CD14-positive monocyte (primary cell): ENCODE results near the gene PRKN. TPM values are rescaled to one million over a fixed set of nuclear protein-coding genes. Genes with fewer than 3 reads are reported as not detected.
A peak's percentile ranks its signal among the peaks of the same experiment; 100 is the strongest.

Experiments used
- DNase-seq, 3 donors: peaks; one replicate each; pipeline ENCODE4 v3.0.0-alpha.2; 2011 to 2022
- H2AFZ ChIP-seq: 2 replicates; pipeline ENCODE4 v1.6.0; 2012; ENCODE audit warnings: mild to moderate bottlenecking, low read depth, low read length, inconsistent platforms; ENCODE audit not compliant: insufficient read depth, poor library complexity, severe bottlenecking
- H3K27ac ChIP-seq, 2 donors: 1 replicate in 1 of 2; 2 replicates in 1 of 2; pipeline ENCODE4 v1.5.1; 2012 to 2013; ENCODE audit warnings: low read length in 2 of 2, control low read depth in 1 of 2, inconsistent platforms in 1 of 2, low read depth in 1 of 2, mild to moderate bottlenecking in 1 of 2
- H3K27me3 ChIP-seq, 2 donors: one replicate each; pipeline versions ENCODE4 v1.6.0 to v1.6.1; 2011 to 2013; ENCODE audit warnings: low read length in 2 of 2; ENCODE audit not compliant: control insufficient read depth in 2 of 2, insufficient read depth in 2 of 2
- H3K36me3 ChIP-seq, 2 donors: replicated peaks in 1 of 2; 1 replicate in 1 of 2; 2 replicates in 1 of 2; pipeline versions ENCODE4 v1.5.1 to v1.6.1; 2012 to 2013; ENCODE audit warnings: low read length in 2 of 2, control low read depth in 1 of 2, inconsistent platforms in 1 of 2, mild to moderate bottlenecking in 1 of 2; ENCODE audit not compliant: insufficient read depth in 2 of 2, control insufficient read depth in 1 of 2
- H3K4me1 ChIP-seq, 2 donors: 1 replicate in 1 of 2; 2 replicates in 1 of 2; pipeline versions ENCODE4 v1.5.1 to v1.6.1; 2012 to 2013; ENCODE audit warnings: low read length in 2 of 2, control low read depth in 1 of 2, inconsistent platforms in 1 of 2, mild to moderate bottlenecking in 1 of 2, moderate library complexity in 1 of 2; ENCODE audit not compliant: insufficient read depth in 2 of 2, control insufficient read depth in 1 of 2
- H3K4me2 ChIP-seq: replicated peaks from 2 replicates; pipeline ENCODE3; 2012; ENCODE audit warnings: low read length, moderate library complexity, mild to moderate bottlenecking; ENCODE audit not compliant: poor library complexity, severe bottlenecking; ENCODE audit errors: extremely low read depth
- H3K4me3 ChIP-seq, 3 experiments: fragments of 200-600 bp in 1 of 3; sonication (generic) in 1 of 3; replicated peaks in 1 of 3; 1 replicate in 2 of 3; 2 replicates in 1 of 3; pipeline ENCODE4 v1.5.1; 2011 to 2013; ENCODE audit warnings: low read length in 3 of 3, mild to moderate bottlenecking in 3 of 3, control low read depth in 2 of 3, low read depth in 2 of 3, inconsistent platforms in 1 of 3, moderate library complexity in 1 of 3
- H3K79me2 ChIP-seq: 2 replicates; pipeline ENCODE4 v1.6.0; 2012; ENCODE audit warnings: mild to moderate bottlenecking, control low read depth, inconsistent platforms, low read length, moderate library complexity; ENCODE audit not compliant: insufficient read depth
- H3K9ac ChIP-seq: 2 replicates; pipeline ENCODE4 v1.6.0; 2017; ENCODE audit warnings: low read length, mild to moderate bottlenecking; ENCODE audit not compliant: insufficient read depth, poor library complexity, severe bottlenecking
- H3K9me3 ChIP-seq, 2 donors: replicated peaks in 1 of 2; 1 replicate in 1 of 2; 2 replicates in 1 of 2; pipeline versions ENCODE4 v1.5.1 to v1.6.1; 2012 to 2013; ENCODE audit warnings: low read length in 2 of 2, control low read depth in 1 of 2; ENCODE audit not compliant: control insufficient read depth in 1 of 2, insufficient read depth in 1 of 2
- H4K20me1 ChIP-seq: 2 replicates; pipeline ENCODE4 v1.6.0; 2012; ENCODE audit warnings: mild to moderate bottlenecking, low read length, control low read depth, moderate library complexity; ENCODE audit not compliant: insufficient read depth
- H3K27ac Mint-ChIP-seq, 7 donors: one replicate each; pipeline ENCODE4 v1.8.0; 2020; ENCODE audit warnings: mild to moderate bottlenecking in 7 of 7, mixed read lengths in 7 of 7, moderate library complexity in 6 of 7, inconsistent platforms in 2 of 7
- H3K27me3 Mint-ChIP-seq, 3 donors: one replicate each; pipeline ENCODE4 v1.8.0; 2021 to 2022; ENCODE audit warnings: low read depth in 3 of 3, mild to moderate bottlenecking in 3 of 3, mixed read lengths in 3 of 3, moderate library complexity in 3 of 3, inconsistent platforms in 1 of 3
- H3K36me3 Mint-ChIP-seq, 2 donors: one replicate each; pipeline ENCODE4 v1.8.0; 2020; ENCODE audit warnings: mixed read lengths in 2 of 2, inconsistent platforms in 1 of 2, mild to moderate bottlenecking in 1 of 2
- H3K4me1 Mint-ChIP-seq: one replicate; pipeline ENCODE4 v1.8.0; 2020; ENCODE audit warnings: mild to moderate bottlenecking, mixed read lengths
- H3K4me3 Mint-ChIP-seq, 2 donors: one replicate each; pipeline ENCODE4 v1.8.0; 2020; ENCODE audit warnings: mild to moderate bottlenecking in 2 of 2, mixed read lengths in 2 of 2, moderate library complexity in 1 of 2
- H3K9me3 Mint-ChIP-seq, 7 donors: one replicate each; pipeline ENCODE4 v1.8.0; 2020 to 2022; ENCODE audit warnings: mixed read lengths in 7 of 7, mild to moderate bottlenecking in 6 of 7, moderate library complexity in 6 of 7, inconsistent platforms in 2 of 7
- WGBS: methylation state at CpG from one replicate; pipeline ENCODE4 v1.1.5; 2013; ENCODE audit warnings: missing lambda C conversion rate; ENCODE audit not compliant: insufficient coverage; 5-methylcytosine and 5-hydroxymethylcytosine counted together
- intact Hi-C, 2 donors: fragments of 100-400 bp; cut with micrococcal nuclease; formaldehyde crosslinking; loops; one replicate each; pipeline versions ENCODE4 v1.15.0 to v1.15.1; 2023
- polyA plus RNA-seq, 3 donors: library from polyadenylated mRNA; depleted of rRNA in 1 of 3; unstranded in 2 of 3; stranded (reverse) in 1 of 3; fragments of 300-500 nt in 2 of 3; fragments of >200 nt in 1 of 3; fragmentation: Illumina TruSeq in 2 of 3; gene quantifications; 1 replicate in 2 of 3; 2 replicates in 1 of 3; pipeline ENCODE4 v1.2.3, GENCODE V29; 2012 to 2021
- TF ChIP-seq, protein P1 (sequence below): fragments of 200-600 bp; IDR thresholded peaks from one replicate; pipeline ENCODE4 v1.8.0; 2022; ENCODE audit warnings: antibody characterized with exemption, mild to moderate bottlenecking

Gene PRKN
- polyA plus RNA-seq, 3 donors, result 0.19 to 0.21 TPM; not detected in 1

- Histone ChIP-seq H3K9me3 (no peaks in the 10 kb centered on the region), H3K27ac (peak overlapping the region in 1 of 2 donors; percentile 76), H3K36me3 (no peaks in the 10 kb centered on the region), H3K9ac (no peak overlapping the region), H3K4me3 (peak overlapping the region in 1 of 3 experiments; percentile 2), H4K20me1 (no peaks in the 10 kb centered on the region), H3K4me1 (peaks cover 42 to 49% of the 10 kb centered on the region in 2 donors), H3K4me2 (peak overlapping the region; percentile 27), H2AFZ (no peak overlapping the region), H3K79me2 (no peaks in the 10 kb centered on the region), H3K27me3 (no peaks in the 10 kb centered on the region)
- DNase-seq, result peak; percentile 17 to 37 (median 27)
- H3K4me1 Mint-ChIP-seq, result peaks cover 39% of the 10 kb centered on the region
- peak overlapping the region; percentile 74 to 93 (median 87) for H3K27ac Mint-ChIP-seq
- intact Hi-C loops, result no loop called here
- H3K4me3 Mint-ChIP-seq, result peak overlapping the region in 1 of 2 donors; percentile 64
- H3K27me3 Mint-ChIP-seq, result peaks cover 0 to 1% (median 1%) of the 10 kb centered on the region in 3 donors
- peaks cover 0 to 4% of the 10 kb centered on the region in 2 donors for H3K36me3 Mint-ChIP-seq
- peaks cover 3 to 7% (median 4%) of the 10 kb centered on the region in 7 donors for H3K9me3 Mint-ChIP-seq
- WGBS, result 13% methylated on average over 3 of the region's 5 CpGs
- TF ChIP-seq, protein P1, sequence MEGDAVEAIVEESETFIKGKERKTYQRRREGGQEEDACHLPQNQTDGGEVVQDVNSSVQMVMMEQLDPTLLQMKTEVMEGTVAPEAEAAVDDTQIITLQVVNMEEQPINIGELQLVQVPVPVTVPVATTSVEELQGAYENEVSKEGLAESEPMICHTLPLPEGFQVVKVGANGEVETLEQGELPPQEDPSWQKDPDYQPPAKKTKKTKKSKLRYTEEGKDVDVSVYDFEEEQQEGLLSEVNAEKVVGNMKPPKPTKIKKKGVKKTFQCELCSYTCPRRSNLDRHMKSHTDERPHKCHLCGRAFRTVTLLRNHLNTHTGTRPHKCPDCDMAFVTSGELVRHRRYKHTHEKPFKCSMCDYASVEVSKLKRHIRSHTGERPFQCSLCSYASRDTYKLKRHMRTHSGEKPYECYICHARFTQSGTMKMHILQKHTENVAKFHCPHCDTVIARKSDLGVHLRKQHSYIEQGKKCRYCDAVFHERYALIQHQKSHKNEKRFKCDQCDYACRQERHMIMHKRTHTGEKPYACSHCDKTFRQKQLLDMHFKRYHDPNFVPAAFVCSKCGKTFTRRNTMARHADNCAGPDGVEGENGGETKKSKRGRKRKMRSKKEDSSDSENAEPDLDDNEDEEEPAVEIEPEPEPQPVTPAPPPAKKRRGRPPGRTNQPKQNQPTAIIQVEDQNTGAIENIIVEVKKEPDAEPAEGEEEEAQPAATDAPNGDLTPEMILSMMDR, result no peak
These were observed 546.5 kb downstream of the PRKN start for GRCh38 chr6:162181111-162181510.

GRCh38 chr6:162179196-162179951 is 548.2 kb downstream of the PRKN start:
- no peak overlapping the region for H3K4me3 ChIP-seq
- no peak overlapping the region for H3K27ac ChIP-seq
- peaks cover 42 to 46% of the 10 kb centered on the region in 2 donors for H3K4me1 ChIP-seq
- H3K27me3 Mint-ChIP-seq, result peaks cover 0 to 1% (median 0%) of the 10 kb centered on the region in 3 donors
- no peak overlapping the region for H3K9ac ChIP-seq
- H3K36me3 Mint-ChIP-seq, result peaks cover 0 to 4% of the 10 kb centered on the region in 2 donors
- intact Hi-C loops, result loop anchor here in 1 of 2 donors (10.0 kb wide), 1 partner anchor 55 kb away; no protein-coding TSS in a partner anchor
- no peaks in the 10 kb centered on the region for H3K9me3 ChIP-seq
- TF ChIP-seq, protein P1, result no peak
- no peak overlapping the region for H2AFZ ChIP-seq
- no peaks in the 10 kb centered on the region for H3K79me2 ChIP-seq
- H3K4me2 ChIP-seq, result no peak overlapping the region
- no peaks in the 10 kb centered on the region for H3K36me3 ChIP-seq
- peaks cover 3 to 7% (median 4%) of the 10 kb centered on the region in 7 donors for H3K9me3 Mint-ChIP-seq
- H3K4me1 Mint-ChIP-seq, result peaks cover 38% of the 10 kb centered on the region
- H4K20me1 ChIP-seq, result no peaks in the 10 kb centered on the region
- H3K4me3 Mint-ChIP-seq, result peak overlapping the region in 1 of 2 donors; percentile 4
- peak overlapping the region in 6 of 7 donors; percentile 9 to 77 (median 42) for H3K27ac Mint-ChIP-seq
- DNase-seq, result peak in 2 of 3 donors; percentile 22 to 36
- 66% methylated on average over 4 of the region's 7 CpGs for WGBS
- H3K27me3 ChIP-seq, result no peaks in the 10 kb centered on the region
